Brain pericyte (primary cell): ENCODE data around the gene SPINT3.
"Not testable (repeated sequence)": the region's sequence is repeated elsewhere in the genome, so short reads cannot be mapped to it uniquely, and the experiment has no call there.

ENCODE experiments used
- DNase-seq: peaks from one replicate; pipeline ENCODE4 v3.0.0-alpha.2; 2012; ENCODE audit warnings: low read depth, low spot score

Gene SPINT3

GRCh38 chr20:45502561-45502960 lies 12.9 kb downstream of the SPINT3 start:
- DNase-seq, result no peak

GRCh38 chr20:45501600-45501999 lies 13.8 kb downstream of the SPINT3 start:
- DNase-seq, result no peak

- DNase-seq, result no peak
These were observed 15.4 kb downstream of the SPINT3 start for GRCh38 chr20:45500022-45500421.

- DNase-seq, result no peak
These were observed 17.4 kb downstream of the SPINT3 start for GRCh38 chr20:45497971-45498494.

- no peak for DNase-seq
These were observed 19.3 kb downstream of the SPINT3 start for GRCh38 chr20:45496166-45496565.

- DNase-seq, result no peak
These were observed 19.9 kb downstream of the SPINT3 start for GRCh38 chr20:45495501-45495941.

GRCh38 chr20:45489083-45489531 lies 26.3 kb downstream of the SPINT3 start:
- no peak for DNase-seq

GRCh38 chr20:45487231-45487635 lies 28.2 kb downstream of the SPINT3 start:
- DNase-seq, result no peak

- no peak for DNase-seq
These were observed 30.0 kb downstream of the SPINT3 start for GRCh38 chr20:45485388-45485787.

- DNase-seq, result no peak
These were observed 30.7 kb downstream of the SPINT3 start for GRCh38 chr20:45484676-45485075.

GRCh38 chr20:45479822-45480221 lies 35.6 kb downstream of the SPINT3 start:
- no peak for DNase-seq

- DNase-seq, result not testable (repeated sequence)
These were observed 37.8 kb downstream of the SPINT3 start for GRCh38 chr20:45477530-45478148.

GRCh38 chr20:45472286-45472685 lies 43.1 kb downstream of the SPINT3 start:
- DNase-seq, result not testable (repeated sequence)

- DNase-seq, result no peak
These were observed 44.5 kb downstream of the SPINT3 start for GRCh38 chr20:45470937-45471336.

- no peak for DNase-seq
These were observed 45.0 kb downstream of the SPINT3 start for GRCh38 chr20:45470262-45470931.

- no peak for DNase-seq
These were observed 45.8 kb downstream of the SPINT3 start, which contains the start of gene WFDC2 for GRCh38 chr20:45469336-45470261. WFDC2 (plus strand) TSS chr20:45469753; CDS start chr20:45469782, 29 bp downstream.

- DNase-seq, result no peak
These were observed 47.6 kb downstream of the SPINT3 start for GRCh38 chr20:45467861-45468260.

GRCh38 chr20:45467172-45467571 lies 48.2 kb downstream of the SPINT3 start:
- no peak for DNase-seq

- DNase-seq, result no peak
These were observed 49.7 kb downstream of the SPINT3 start for GRCh38 chr20:45465491-45466266.

- DNase-seq, result no peak
These were observed 51.7 kb downstream of the SPINT3 start for GRCh38 chr20:45463709-45464108.
